ENCODE data around the gene SLC2A13. TPM values are rescaled to one million over a fixed set of nuclear protein-coding genes. Genes with fewer than 3 reads are reported as not detected.

The SLC2A13 gene
- total RNA-seq, 1 donor from 2014 or later, result 5.2 TPM

DNA sequence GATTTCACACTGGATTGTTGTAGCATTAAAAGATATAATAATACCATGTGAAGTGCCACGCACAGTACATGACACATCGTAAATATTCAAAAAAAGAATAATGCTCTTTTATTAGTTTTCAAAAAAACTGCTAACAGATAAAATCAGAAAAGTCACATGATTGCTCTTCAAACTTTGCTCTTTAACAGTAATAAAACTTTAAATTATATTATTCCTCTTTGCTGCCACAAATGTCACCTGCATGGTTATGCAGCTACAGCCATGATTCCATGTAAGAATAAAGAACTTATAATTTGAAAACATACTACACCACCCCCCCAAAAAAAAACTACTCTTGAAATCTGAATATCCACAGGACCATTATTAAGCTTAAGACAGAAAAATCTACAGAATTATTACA is 90.0 kb downstream of the SLC2A13 start:
- TF ChIP-seq, protein P1, sequence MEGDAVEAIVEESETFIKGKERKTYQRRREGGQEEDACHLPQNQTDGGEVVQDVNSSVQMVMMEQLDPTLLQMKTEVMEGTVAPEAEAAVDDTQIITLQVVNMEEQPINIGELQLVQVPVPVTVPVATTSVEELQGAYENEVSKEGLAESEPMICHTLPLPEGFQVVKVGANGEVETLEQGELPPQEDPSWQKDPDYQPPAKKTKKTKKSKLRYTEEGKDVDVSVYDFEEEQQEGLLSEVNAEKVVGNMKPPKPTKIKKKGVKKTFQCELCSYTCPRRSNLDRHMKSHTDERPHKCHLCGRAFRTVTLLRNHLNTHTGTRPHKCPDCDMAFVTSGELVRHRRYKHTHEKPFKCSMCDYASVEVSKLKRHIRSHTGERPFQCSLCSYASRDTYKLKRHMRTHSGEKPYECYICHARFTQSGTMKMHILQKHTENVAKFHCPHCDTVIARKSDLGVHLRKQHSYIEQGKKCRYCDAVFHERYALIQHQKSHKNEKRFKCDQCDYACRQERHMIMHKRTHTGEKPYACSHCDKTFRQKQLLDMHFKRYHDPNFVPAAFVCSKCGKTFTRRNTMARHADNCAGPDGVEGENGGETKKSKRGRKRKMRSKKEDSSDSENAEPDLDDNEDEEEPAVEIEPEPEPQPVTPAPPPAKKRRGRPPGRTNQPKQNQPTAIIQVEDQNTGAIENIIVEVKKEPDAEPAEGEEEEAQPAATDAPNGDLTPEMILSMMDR (IDR thresholded peaks at IDR 0.05; ENCODE audit: partially characterized antibody, unreplicated experiment), result no peak
- no peak overlapping the region for H3K27ac Mint-ChIP-seq (ENCODE audit: unreplicated experiment)
- peaks cover 4% of the 10 kb centered on the region for H3K4me1 Mint-ChIP-seq (ENCODE audit: low read depth, unreplicated experiment)
- no peak overlapping the region for H3K4me3 Mint-ChIP-seq (ENCODE audit: unreplicated experiment)
- no peak for DNase-seq
- H3K36me3 Mint-ChIP-seq (ENCODE audit: unreplicated experiment), result no peaks in the 10 kb centered on the region
- no peaks in the 10 kb centered on the region for H3K27me3 Mint-ChIP-seq (ENCODE audit: unreplicated experiment)
- H3K9me3 Mint-ChIP-seq (ENCODE audit: unreplicated experiment), result no peaks in the 10 kb centered on the region

DNA sequence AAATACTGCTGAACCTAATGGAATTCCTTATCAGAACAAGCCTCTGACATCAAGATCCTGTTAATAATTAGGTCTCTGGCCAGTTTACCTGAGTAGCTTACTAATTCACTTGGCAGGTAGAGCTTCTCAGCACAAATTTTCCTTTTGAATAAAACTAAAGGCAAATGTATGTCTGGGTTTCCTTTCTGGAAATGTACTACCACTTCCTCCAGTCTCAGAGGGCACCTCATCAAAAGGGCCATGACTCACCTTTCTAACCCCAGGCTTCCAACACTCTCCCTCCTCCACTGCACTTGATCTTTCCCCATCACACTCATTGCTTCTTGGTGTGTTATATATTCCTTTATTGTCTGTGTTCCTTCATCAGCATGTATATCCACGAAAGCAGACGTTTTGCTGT is 90.5 kb downstream of the SLC2A13 start:
- Mint-ChIP-seq H3K27ac (ENCODE audit: unreplicated experiment) (no peak overlapping the region), H3K4me3 (ENCODE audit: unreplicated experiment) (no peak overlapping the region), H3K27me3 (ENCODE audit: unreplicated experiment) (no peaks in the 10 kb centered on the region), H3K4me1 (ENCODE audit: low read depth, unreplicated experiment) (peaks cover 4% of the 10 kb centered on the region), H3K36me3 (ENCODE audit: unreplicated experiment) (no peaks in the 10 kb centered on the region), H3K9me3 (ENCODE audit: unreplicated experiment) (no peaks in the 10 kb centered on the region)
- no peak for DNase-seq
- TF ChIP-seq, protein P1 (IDR thresholded peaks at IDR 0.05; ENCODE audit: partially characterized antibody, unreplicated experiment), result no peak

DNA sequence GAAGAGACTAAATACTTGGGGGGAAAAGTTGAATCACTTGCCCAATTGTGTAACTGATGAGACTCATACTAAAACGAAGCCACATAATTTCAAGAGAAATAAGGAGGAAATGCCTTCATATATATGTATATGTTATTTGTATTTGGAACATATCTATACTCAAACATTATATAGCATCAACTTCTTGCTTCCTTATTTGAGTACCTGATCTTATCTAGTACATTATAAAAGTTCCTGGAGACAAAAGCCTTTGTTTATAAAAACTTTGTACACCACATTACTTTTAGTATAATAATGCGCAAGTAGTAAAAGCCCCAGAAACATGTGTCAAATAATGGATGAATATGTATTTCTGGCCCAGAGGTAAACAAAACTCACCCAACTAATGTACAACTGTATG is 92.0 kb downstream of the SLC2A13 start:
- Mint-ChIP-seq H3K4me3 (ENCODE audit: unreplicated experiment) (no peak overlapping the region), H3K27ac (ENCODE audit: unreplicated experiment) (no peak overlapping the region), H3K36me3 (ENCODE audit: unreplicated experiment) (no peaks in the 10 kb centered on the region), H3K4me1 (ENCODE audit: low read depth, unreplicated experiment) (peaks cover 3% of the 10 kb centered on the region), H3K9me3 (ENCODE audit: unreplicated experiment) (no peaks in the 10 kb centered on the region), H3K27me3 (ENCODE audit: unreplicated experiment) (no peaks in the 10 kb centered on the region)
- DNase-seq, result no peak
- TF ChIP-seq, protein P1 (IDR thresholded peaks at IDR 0.05; ENCODE audit: partially characterized antibody, unreplicated experiment), result no peak

- Mint-ChIP-seq H3K27me3 (ENCODE audit: unreplicated experiment) (no peaks in the 10 kb centered on the region), H3K36me3 (ENCODE audit: unreplicated experiment) (no peaks in the 10 kb centered on the region), H3K4me3 (ENCODE audit: unreplicated experiment) (no peak overlapping the region), H3K27ac (ENCODE audit: unreplicated experiment) (no peak overlapping the region), H3K4me1 (ENCODE audit: low read depth, unreplicated experiment) (peaks cover 1% of the 10 kb centered on the region), H3K9me3 (ENCODE audit: unreplicated experiment) (no peaks in the 10 kb centered on the region)
- TF ChIP-seq, protein P1 (IDR thresholded peaks at IDR 0.05; ENCODE audit: partially characterized antibody, unreplicated experiment), result no peak
- no peak for DNase-seq
Measured at GRCh38 chr12:40013292-40013691, 92.6 kb downstream of the SLC2A13 start.

- Mint-ChIP-seq H3K27me3 (ENCODE audit: unreplicated experiment) (no peaks in the 10 kb centered on the region), H3K27ac (ENCODE audit: unreplicated experiment) (no peak overlapping the region), H3K9me3 (ENCODE audit: unreplicated experiment) (no peaks in the 10 kb centered on the region), H3K4me3 (ENCODE audit: unreplicated experiment) (no peak overlapping the region), H3K4me1 (ENCODE audit: low read depth, unreplicated experiment) (peaks cover 1% of the 10 kb centered on the region), H3K36me3 (ENCODE audit: unreplicated experiment) (no peaks in the 10 kb centered on the region)
- TF ChIP-seq, protein P1 (IDR thresholded peaks at IDR 0.05; ENCODE audit: partially characterized antibody, unreplicated experiment), result no peak
- DNase-seq, result no peak
Measured at GRCh38 chr12:40012711-40013110, 93.2 kb downstream of the SLC2A13 start.

All from glutamatergic neuron (in vitro differentiated cells).